Measurements from ENCODE around the gene SAMD4A.
"Not testable (repeated sequence)": the region's sequence is repeated elsewhere in the genome, so short reads cannot be mapped to it uniquely, and the experiment has no call there.

The SAMD4A gene

DNA sequence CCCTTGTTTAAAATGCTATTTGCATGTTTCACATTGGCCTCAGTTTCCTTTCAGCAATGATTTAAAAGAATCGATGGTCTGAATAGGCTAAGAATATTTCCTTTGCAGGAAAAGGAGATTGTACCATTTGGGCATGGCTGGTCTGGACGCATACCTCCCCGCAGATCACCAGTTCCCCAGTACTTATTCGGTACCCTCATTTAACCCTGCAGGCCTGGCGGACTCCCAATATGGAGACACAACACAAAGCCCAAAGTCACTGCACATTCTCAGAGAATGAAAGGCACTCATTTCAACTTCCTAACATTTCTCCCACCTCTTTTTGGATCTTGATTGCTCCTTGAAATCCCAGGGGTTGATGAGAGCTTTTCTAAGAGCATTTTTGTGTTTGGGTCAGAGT is 182.8 kb downstream of the SAMD4A start:
- Histone ChIP-seq H3K36me3 (ENCODE audit: control insufficient read depth, low read depth, low read length) (no peaks in the 10 kb centered on the region), H3K27me3 (ENCODE audit: control insufficient read depth, insufficient read depth, low read length) (no peaks in the 10 kb centered on the region), H3K4me3 (ENCODE audit: low read length) (no peak overlapping the region), H3K4me1 (ENCODE audit: control insufficient read depth, low read depth, low read length) (no peaks in the 10 kb centered on the region), H3K9me3 (ENCODE audit: control insufficient read depth, low read depth, low read length) (no peaks in the 10 kb centered on the region), H3K27ac (ENCODE audit: low read length) (no peak overlapping the region), H3K9ac (ENCODE audit: low read length) (no peak overlapping the region)

DNA sequence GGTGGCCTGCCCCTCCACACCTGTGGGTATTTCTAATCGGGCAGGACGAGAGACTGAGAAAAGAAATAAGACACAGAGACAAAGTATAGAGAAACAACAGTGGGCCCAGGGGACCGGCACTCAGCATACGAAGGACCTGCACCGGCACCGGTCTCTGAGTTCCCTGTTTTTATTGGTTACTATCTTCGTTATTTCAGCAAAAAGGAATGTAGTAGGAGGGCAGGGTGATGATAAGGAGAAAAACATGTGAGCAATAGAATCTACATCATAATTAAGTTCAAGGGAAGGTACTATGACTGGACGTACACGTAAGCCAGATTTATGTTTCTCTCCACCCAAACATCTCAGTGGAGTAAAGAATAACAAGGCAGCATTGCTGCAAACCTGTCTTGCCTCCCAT is 185.7 kb downstream of the SAMD4A start:
- H3K4me3 ChIP-seq (ENCODE audit: low read length); H3K4me1 ChIP-seq (ENCODE audit: control insufficient read depth, low read depth, low read length); H3K9me3 ChIP-seq (ENCODE audit: control insufficient read depth, low read depth, low read length); H3K27ac ChIP-seq (ENCODE audit: low read length); H3K36me3 ChIP-seq (ENCODE audit: control insufficient read depth, low read depth, low read length); H3K9ac ChIP-seq (ENCODE audit: low read length); H3K27me3 ChIP-seq (ENCODE audit: control insufficient read depth, insufficient read depth, low read length): not testable (repeated sequence)

DNA sequence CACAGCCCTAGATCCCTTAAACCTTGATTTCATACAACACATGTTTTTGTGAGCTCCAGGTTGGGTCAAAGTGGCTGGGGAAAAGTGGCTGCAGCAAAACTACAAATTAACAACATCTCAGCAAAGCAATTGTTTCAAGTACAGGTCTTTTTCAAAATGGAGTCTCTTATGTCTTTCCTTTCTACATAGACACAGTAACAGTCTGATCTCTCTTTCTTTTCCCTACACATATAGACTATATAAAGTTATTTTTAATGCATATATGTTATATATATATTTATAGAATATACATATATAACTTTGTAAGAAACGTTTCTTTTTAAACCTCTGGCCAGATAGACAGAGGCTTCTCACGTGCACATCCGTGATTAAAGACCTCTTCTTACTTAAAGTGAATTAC is 186.5 kb downstream of the SAMD4A start:
- not testable (repeated sequence) for H3K27ac ChIP-seq (ENCODE audit: low read length); H3K9me3 ChIP-seq (ENCODE audit: control insufficient read depth, low read depth, low read length); H3K4me1 ChIP-seq (ENCODE audit: control insufficient read depth, low read depth, low read length); H3K27me3 ChIP-seq (ENCODE audit: control insufficient read depth, insufficient read depth, low read length); H3K36me3 ChIP-seq (ENCODE audit: control insufficient read depth, low read depth, low read length); H3K4me3 ChIP-seq (ENCODE audit: low read length); H3K9ac ChIP-seq (ENCODE audit: low read length)

DNA sequence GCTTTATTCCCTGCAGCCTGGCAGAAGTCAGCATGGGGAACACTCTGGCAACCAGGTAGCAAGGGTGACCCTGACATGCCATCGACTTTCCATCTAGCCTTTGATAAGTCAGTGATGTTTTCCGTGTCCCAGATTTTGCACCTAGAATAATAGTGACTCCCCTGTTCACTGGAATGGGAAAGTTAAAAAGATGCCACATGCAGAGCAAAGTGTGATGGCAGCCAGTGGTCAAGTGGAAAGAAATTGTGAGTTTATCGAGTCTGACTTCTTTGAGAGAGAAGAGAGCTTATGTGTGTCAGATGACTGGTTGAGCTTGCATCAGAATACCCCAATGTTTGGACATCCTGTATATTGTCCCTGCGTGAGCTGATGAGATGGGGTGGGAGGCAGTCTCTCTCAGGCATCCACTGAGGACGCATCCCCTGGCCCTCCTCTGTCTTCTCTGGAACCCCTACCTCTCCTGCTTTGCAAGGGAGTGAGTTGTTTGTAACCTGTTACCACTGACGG is 187.2 kb downstream of the SAMD4A start:
- Histone ChIP-seq H3K36me3 (ENCODE audit: control insufficient read depth, low read depth, low read length) (no peaks in the 10 kb centered on the region), H3K4me3 (ENCODE audit: low read length) (no peak overlapping the region), H3K9me3 (ENCODE audit: control insufficient read depth, low read depth, low read length) (no peaks in the 10 kb centered on the region), H3K27me3 (ENCODE audit: control insufficient read depth, insufficient read depth, low read length) (no peaks in the 10 kb centered on the region), H3K9ac (ENCODE audit: low read length) (no peak overlapping the region), H3K27ac (ENCODE audit: low read length) (no peak overlapping the region), H3K4me1 (ENCODE audit: control insufficient read depth, low read depth, low read length) (no peaks in the 10 kb centered on the region)

DNA sequence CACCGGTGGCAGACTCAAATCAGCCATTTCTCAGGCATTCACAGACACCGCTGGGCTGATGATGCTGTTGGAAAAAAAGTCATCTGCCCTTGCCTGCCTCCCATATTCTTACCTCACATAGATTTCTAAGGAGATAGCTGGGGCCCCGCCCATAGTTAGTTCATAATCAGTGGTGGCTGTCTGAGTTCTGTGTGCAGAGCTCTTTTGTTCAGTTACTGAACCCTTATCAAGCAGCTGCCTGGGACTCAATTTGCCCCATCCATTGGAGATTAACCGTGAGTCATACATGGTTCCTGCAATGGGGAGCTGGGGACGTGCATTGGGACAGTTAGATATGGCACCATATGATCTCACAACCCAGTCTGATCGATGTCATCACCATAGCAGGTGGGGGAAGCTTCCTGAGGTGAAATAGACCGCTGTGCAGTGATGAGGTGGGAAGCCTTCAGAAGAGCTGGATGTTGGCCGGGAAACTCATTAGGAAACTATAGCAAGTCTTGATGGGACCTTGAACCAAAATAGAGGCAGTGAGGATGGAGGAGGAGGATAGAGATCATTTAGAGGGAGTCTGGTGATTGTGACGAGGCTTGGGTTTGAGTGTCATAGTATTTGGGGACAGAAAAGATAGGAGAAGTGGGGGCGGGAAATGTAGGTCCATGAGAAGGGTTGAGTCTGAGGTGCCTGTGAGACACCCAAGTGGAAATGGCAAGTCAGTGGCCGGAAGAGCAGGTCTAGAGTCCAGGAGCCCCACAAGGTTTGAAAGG is 187.9 kb downstream of the SAMD4A start:
- no peaks in the 10 kb centered on the region for H3K36me3 ChIP-seq (ENCODE audit: control insufficient read depth, low read depth, low read length)
- H3K27ac ChIP-seq (ENCODE audit: low read length) = no peak overlapping the region

DNA sequence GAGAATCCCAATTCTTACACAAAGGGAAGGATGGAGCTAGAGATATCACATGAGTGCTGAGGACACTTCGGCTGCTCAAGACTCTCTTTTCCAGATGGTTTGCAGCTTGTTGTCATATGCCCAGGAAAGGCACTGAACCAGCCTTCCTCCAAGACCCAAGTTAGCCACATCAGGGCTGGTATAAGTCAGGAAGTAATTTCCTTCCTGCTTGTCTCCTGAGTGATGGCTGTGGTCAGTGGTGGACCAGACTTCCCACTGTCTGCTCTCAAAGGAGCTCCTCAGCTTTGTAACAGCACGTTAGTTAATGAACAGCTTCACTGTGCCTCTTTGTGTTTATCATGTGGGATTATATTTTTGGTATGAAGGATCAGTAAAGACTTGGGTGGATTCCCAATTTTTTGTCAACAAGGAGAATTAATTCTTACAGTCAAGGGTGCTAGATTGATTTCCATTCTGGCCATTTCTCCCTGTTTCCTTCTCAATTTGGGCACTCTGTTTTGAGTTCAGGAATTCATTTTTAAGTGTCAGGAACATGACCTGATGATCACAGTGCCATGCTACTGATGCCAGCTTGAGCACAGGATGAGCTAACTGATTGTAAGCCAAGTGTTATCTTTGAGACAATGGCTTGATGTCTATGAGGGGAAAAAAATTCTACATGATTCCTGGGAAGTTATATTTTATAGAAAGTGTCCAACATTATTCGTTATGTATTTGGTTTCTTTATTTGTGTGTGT is 189.9 kb downstream of the SAMD4A start:
- Histone ChIP-seq H3K9me3 (ENCODE audit: control insufficient read depth, low read depth, low read length) (no peaks in the 10 kb centered on the region), H3K36me3 (ENCODE audit: control insufficient read depth, low read depth, low read length) (no peaks in the 10 kb centered on the region), H3K27ac (ENCODE audit: low read length) (no peak overlapping the region), H3K4me1 (ENCODE audit: control insufficient read depth, low read depth, low read length) (no peaks in the 10 kb centered on the region), H3K9ac (ENCODE audit: low read length) (no peak overlapping the region), H3K27me3 (ENCODE audit: control insufficient read depth, insufficient read depth, low read length) (no peaks in the 10 kb centered on the region), H3K4me3 (ENCODE audit: low read length) (no peak overlapping the region)

More for the DNA sequence above, 187.9 kb downstream of the SAMD4A start:
- Histone ChIP-seq H3K9me3 (ENCODE audit: control insufficient read depth, low read depth, low read length) (no peaks in the 10 kb centered on the region), H3K4me3 (ENCODE audit: low read length) (no peak overlapping the region), H3K4me1 (ENCODE audit: control insufficient read depth, low read depth, low read length) (no peaks in the 10 kb centered on the region), H3K9ac (ENCODE audit: low read length) (no peak overlapping the region), H3K27me3 (ENCODE audit: control insufficient read depth, insufficient read depth, low read length) (no peaks in the 10 kb centered on the region)

DNA sequence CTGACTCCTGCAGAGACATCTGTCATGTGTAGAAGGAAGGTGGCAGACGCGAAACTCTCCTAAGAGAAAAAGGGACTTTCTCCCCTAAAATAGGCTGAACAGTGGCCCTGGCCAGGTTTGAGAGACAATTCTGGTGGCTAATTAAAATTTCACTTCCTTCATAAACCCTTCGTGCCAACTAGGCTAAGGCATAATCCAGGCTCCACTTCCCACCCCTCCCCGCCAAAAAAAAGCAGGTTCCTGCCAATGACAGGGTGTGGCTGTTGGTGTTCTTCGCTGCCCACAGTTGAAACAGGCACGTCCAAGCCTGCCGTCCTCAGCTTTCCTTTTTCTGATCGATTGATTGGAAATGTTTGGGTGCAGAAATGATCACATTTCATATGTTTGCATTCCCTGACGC is 191.1 kb downstream of the SAMD4A start:
- Histone ChIP-seq H3K9ac (ENCODE audit: low read length) (no peak overlapping the region), H3K4me3 (ENCODE audit: low read length) (no peak overlapping the region), H3K27ac (ENCODE audit: low read length) (no peak overlapping the region), H3K27me3 (ENCODE audit: control insufficient read depth, insufficient read depth, low read length) (no peaks in the 10 kb centered on the region), H3K9me3 (ENCODE audit: control insufficient read depth, low read depth, low read length) (no peaks in the 10 kb centered on the region), H3K36me3 (ENCODE audit: control insufficient read depth, low read depth, low read length) (no peaks in the 10 kb centered on the region), H3K4me1 (ENCODE audit: control insufficient read depth, low read depth, low read length) (no peaks in the 10 kb centered on the region)

DNA sequence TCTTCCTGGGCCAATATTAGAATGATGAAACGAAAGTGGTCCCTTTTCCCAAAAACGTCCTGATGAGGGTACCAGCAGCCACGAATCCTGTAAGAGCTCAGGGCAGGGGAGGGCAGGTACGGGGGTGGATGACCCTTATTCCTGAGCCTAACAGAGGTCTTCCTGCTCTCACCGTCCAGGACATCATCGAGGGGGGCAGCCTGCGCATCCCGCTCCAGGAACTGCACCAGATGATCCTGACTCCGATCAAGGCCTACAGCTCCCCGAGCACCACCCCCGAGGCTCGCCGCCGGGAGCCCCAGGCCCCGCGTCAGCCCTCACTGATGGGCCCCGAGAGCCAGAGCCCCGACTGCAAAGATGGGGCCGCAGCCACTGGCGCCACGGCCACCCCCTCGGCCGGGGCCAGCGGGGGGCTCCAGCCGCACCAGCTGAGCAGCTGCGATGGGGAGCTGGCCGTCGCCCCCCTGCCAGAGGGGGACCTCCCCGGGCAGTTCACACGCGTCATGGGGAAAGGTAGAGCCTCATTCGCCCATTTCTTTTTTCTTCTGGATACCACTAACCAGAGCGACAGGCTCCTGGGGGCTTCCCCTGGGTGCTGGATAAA is 193.2 kb downstream of the SAMD4A start:
- Histone ChIP-seq H3K27ac (ENCODE audit: low read length) (no peak overlapping the region), H3K36me3 (ENCODE audit: control insufficient read depth, low read depth, low read length) (no peaks in the 10 kb centered on the region), H3K27me3 (ENCODE audit: control insufficient read depth, insufficient read depth, low read length) (no peaks in the 10 kb centered on the region), H3K9ac (ENCODE audit: low read length) (no peak overlapping the region), H3K4me3 (ENCODE audit: low read length) (no peak overlapping the region), H3K9me3 (ENCODE audit: control insufficient read depth, low read depth, low read length) (no peaks in the 10 kb centered on the region), H3K4me1 (ENCODE audit: control insufficient read depth, low read depth, low read length) (no peaks in the 10 kb centered on the region)

DNA sequence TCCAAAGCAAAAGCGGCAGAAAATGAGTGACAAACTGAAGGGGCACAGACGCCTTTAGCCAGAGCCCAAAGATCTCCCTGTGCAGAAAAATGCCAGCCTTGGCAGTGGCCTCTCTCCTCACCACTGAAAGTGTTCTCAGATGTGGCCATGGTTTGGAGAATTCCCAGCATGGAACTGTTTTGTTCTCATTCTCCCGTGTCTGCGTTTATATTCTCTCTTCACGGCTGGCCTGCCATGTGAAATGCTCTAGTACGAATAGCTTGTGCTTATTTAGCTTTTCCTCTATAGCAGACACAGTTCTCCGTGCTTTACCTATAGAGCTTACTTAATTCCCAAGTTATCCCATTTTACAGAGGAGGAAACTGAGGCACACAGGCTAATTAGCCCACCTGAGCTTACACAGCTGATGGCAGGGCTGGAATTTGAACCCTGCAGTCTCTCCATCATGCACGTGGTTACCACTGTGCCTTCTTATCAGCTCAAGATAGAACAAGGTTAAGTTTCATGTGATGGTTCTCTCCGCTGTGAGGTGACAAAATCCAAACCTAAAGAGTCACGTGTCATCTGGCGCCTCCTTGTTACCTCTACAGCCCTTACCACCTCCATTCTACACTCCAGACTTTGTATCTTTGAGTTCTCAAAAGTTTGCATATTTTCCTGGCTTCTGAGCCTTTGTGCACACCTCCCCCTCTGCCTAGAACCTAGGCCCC is 194.1 kb downstream of the SAMD4A start:
- Histone ChIP-seq H3K27ac (ENCODE audit: low read length) (no peak overlapping the region), H3K9me3 (ENCODE audit: control insufficient read depth, low read depth, low read length) (no peaks in the 10 kb centered on the region), H3K4me3 (ENCODE audit: low read length) (no peak overlapping the region), H3K27me3 (ENCODE audit: control insufficient read depth, insufficient read depth, low read length) (no peaks in the 10 kb centered on the region), H3K4me1 (ENCODE audit: control insufficient read depth, low read depth, low read length) (no peaks in the 10 kb centered on the region), H3K36me3 (ENCODE audit: control insufficient read depth, low read depth, low read length) (no peaks in the 10 kb centered on the region), H3K9ac (ENCODE audit: low read length) (no peak overlapping the region)

DNA sequence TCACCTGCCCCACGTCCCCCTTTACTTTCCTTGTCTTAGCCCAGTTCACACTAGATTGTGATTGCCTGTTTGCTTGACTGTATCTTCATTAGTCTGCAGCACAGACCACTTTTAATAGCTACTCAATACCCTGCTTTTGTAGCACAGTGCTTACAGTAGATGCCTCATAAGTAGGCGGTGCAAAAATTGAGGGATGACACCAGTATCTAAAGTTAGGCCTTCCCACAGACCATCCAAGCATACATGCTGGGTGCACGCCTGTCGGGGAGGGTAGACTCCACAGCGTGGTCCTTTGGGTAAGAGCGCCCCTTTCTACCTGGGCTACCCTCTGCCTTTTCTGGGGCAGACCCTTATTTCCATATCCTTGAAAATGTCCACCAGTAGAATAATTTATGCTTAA is 194.9 kb downstream of the SAMD4A start:
- Histone ChIP-seq H3K27me3 (ENCODE audit: control insufficient read depth, insufficient read depth, low read length) (no peaks in the 10 kb centered on the region), H3K9me3 (ENCODE audit: control insufficient read depth, low read depth, low read length) (no peaks in the 10 kb centered on the region), H3K4me3 (ENCODE audit: low read length) (no peak overlapping the region), H3K27ac (ENCODE audit: low read length) (no peak overlapping the region), H3K36me3 (ENCODE audit: control insufficient read depth, low read depth, low read length) (no peaks in the 10 kb centered on the region), H3K4me1 (ENCODE audit: control insufficient read depth, low read depth, low read length) (no peaks in the 10 kb centered on the region), H3K9ac (ENCODE audit: low read length) (no peak overlapping the region)

DNA sequence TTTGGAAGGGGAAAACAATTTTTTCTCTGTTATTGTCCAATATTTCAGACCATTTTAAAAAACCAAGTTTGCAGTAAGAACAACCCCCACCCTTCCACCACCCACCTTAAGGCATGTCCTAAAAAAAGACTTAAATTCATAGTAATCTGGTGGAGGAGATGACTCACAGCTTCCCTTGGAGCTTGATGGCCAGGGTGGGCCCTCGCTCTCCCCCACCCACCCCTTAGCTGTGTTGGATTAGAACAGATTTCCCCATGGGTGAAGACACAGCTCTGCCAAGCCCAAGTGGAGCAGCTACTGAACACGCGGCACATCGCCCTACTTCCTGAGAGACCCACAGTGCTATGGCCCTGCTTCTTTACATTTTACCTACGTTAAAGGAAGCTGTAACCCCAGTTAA is 195.4 kb downstream of the SAMD4A start:
- Histone ChIP-seq H3K27me3 (ENCODE audit: control insufficient read depth, insufficient read depth, low read length) (no peaks in the 10 kb centered on the region), H3K4me1 (ENCODE audit: control insufficient read depth, low read depth, low read length) (no peaks in the 10 kb centered on the region), H3K4me3 (ENCODE audit: low read length) (no peak overlapping the region), H3K9me3 (ENCODE audit: control insufficient read depth, low read depth, low read length) (no peaks in the 10 kb centered on the region), H3K36me3 (ENCODE audit: control insufficient read depth, low read depth, low read length) (no peaks in the 10 kb centered on the region), H3K9ac (ENCODE audit: low read length) (no peak overlapping the region), H3K27ac (ENCODE audit: low read length) (no peak overlapping the region)

Measured in iPS-18a (cell line).